ENCODE results near the gene GSK3A.
A peak's percentile ranks its signal among the peaks of the same experiment; 100 is the strongest.

The GSK3A gene

DNA sequence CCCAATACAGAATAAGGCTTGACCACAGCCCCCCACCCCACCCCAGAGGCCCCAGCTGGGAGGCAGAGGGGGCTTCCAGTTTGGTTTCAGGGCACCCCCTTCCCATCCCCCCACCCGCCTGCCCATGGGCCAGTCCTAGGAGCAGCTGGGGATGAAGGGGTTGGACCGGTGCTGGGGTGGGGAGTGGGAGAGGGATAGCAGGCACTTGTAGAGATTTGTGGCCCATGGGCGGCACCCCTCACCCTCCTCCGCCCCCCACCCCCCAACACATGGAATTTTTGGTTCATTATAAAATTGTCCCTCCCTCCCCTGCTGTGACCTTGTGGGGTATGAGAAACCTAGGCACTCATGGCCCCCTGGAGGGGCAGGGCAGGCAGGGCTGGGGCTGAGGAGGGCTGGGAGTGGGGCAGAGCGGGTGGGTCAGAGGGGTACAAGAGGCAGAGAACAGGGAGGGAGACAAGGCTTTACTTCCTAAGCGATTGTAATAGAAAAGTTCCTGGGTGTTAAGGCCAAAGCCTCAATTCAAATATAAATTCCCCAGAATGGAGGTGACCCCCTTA is 5.3 kb upstream of the GSK3A start:
- DNase-seq: no peak

DNA sequence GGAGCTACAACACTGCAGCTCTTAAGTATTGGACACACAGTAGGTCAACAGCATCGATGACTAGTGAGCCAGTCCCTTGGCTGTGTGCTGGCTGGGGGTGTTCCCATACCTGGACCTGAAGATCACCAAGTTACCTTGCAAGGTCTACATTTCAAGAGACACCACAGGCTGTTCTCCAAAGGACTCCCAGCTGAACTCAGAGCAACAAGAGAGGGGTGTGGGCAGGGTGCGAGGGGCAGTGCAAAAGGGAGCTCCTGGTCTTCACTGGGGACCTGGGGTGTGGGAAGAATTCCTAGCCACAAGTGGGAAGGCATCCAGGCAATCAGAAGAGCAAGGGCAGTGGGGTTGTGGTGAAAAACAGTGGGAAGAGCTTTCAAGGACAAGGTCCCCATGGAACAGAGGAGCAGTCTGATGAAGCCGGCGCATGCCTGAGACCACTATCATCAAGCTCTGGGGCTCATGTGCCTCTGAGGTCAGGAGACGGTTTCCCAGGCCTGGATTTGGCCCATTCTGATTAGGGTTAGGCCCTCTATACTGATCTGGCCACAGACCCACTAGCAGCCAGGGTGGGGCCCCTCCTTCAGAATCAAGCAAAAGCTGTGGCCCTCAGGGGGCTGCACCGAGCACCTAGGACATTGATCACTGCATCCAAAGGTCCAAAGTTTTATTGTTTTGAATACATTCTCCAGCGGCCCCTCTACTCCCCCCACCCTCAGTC is 4.7 kb upstream of the GSK3A start:
- no peak for DNase-seq

DNA sequence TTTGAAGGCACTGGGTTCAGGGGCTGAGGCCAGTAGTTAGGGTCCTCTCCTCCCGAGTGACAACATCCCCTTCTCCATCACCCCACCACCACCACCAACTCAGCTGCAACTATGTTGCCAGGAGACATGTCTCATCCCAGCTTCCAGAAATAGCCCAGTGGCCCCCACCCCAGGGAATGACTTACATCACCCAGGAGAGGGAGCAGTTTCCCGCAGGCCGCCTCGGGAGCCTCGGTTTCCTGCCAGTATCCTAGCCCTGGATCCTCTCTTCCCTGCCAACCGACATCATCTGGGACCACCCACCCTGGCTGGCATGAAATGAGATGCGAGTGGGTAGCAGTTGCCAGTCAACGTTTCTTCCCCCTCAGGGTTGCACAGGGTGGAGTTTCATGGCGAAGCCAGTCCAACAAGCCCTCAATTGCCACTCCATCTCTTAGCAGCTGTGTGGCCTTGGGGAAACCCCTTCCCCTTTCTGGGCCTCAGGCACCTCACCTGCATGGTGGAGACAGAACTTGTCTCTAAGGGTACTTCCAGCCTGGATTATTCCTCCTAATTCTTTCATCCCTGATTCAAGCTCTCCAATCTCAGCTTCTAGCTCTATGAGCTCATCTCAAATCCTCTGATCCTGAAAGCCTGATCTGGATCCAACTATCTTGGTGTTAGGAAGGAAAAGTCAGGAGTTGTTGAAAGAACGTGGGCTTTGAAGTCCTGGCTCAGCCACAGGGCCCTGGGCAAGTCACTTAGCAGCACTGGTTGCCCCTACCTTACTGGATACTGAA is 3.9 kb upstream of the GSK3A start:
- DNase-seq: peak; percentile 84

DNA sequence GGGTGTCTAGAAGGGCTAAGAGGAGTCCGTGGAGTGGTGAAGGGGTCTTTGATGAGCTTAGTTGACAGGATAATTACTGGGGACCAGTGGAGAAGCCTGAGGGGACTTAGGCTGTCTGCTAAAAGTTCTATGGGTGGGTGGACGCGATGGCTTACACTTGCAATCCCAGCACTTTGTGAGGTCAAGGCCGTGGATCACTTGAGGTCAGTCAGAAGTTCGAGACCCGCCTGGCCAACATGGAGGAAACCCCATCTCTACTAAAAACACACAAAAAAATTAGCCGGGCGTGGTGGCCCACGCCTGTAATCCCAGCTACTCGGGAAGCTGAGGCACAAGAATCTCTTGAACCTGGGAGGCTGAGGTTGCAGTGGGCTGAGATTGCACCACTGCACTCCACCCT is 2.8 kb upstream of the GSK3A start:
- no peak for DNase-seq

DNA sequence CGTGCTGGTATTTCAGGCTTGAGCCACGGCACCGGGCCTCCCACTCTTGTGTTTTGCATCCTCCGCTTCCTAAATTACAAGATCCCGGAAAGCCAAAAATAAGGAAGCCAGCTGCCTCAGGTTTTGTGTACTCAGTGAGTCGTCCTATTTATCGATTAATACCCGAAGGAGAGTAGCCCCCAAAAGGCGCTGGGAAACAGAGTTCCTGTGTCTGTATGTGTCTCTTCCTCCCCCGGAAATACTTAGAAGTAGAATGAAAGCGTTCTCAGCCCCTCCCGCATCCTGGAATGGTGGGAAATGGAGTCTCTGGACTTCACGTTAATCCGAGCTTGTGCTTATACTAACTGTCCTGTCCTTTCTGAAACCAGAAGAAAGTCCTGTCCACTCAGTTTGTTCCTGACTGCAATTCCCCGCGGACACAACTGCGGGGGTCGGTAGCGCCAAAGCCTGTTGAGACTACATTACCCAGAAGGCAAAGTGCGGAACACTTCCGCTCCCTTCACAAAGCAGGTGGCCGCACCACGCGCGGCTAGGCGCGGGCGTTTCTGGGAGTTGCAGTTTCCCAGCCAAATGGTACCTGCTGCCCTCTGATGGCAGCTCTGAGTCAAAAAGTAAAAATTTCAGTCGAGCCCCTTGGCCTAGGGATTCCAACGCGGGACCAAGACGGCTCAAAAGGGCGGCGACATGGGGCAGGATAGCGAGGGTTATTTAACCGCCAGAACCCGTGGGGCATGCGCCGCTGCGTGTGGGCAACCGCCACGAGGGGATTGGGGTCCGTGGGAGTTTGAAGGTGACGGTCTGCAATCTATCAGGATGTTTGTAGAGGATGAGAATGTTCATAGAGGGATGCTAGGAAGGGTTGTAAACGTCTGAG is 2.2 kb upstream of the GSK3A start:
- peak; percentile 93 for DNase-seq

DNA sequence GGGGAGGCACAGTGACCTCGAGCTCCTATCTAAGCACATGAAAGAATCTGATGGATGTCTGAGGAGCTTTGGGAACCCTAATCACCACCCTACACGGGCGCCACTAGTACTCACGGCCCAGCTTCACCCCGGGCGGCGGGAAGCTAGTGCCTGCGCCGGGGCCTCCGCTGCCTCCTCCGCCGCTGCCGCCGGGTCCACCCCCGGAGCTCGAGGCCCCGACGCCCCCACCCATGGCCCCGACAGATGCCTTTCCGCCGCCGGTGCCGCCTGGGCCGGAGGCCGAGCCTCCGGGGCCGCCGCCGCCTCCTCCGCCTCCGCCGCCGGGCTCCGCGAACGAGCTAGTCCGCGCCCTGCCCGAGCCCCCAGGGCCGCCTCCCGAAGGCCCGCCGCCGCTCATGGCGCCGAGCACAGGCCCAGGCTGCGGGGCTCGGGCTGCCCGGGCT is 312 bp downstream of the GSK3A start:
- DNase-seq: no peak

DNA sequence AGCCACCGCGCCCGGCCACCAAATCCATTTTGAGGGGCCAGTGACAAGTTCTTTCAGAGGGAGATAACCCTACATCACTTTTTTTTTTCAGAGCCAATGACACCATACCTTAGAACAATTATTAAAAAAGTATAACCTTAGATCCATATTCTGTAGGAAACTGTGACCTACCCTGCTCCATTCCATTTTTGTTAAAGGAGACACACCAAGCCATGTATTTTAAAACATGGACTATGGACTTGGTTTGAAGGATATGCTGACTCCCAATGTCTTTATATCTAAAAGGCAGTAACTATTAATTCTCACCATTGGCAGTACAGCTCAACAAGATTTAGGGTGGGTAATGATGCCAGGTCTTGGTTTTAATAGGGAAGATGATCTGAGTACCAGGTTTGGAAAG is 1.1 kb downstream of the GSK3A start:
- no peak for DNase-seq

DNA sequence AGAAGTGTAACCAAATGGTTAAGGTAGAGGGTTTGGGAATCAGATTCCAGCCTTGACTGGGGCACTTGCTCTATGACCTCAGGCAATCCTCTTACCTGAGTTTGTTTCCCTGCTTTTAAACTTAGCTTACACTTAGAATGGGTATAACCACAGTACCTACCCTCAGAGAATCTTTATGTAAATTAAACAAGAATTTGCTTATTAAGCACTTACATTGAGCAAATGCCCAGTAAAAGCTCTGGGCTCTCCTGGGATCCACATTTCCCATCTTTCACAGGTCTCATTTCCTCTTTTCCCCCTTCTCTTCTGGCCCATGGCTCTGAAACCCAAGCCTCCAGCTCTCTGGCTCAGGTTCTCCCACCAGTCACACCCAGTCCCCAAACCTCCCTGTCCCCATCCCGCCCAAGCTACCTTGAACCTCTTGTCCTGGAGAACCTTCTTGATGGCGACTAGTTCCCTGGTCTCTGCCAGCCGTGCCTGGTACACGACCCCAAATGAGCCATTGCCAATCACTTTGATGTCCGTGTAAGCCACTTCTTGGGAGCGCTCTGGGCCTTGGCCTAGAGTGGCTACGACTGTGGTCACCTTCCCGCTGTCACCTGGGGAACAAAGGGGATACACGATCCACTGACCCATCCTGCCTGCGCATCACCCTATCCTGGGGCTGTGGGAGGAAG is 2.7 kb downstream of the GSK3A start:
- no peak for DNase-seq

DNA sequence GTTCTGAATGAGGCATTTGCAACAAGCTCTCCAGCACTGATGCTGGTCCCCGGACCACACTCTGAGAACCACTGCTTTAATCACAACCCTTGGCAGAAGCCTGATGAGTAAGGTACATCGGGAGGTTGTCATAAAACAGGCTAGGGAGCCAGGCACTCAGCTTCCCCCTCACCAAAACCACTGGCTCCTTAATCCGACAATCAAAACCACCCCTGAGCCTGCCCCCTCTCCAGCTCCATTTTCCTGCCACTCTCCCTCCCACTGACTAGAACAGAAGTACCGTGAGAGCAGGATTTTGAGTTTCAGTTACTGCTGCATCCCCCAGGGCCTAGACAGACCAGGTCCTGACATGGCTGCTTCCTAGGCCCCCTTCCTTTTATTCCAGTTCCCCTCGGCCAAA is 7.2 kb downstream of the GSK3A start:
- DNase-seq: no peak

DNA sequence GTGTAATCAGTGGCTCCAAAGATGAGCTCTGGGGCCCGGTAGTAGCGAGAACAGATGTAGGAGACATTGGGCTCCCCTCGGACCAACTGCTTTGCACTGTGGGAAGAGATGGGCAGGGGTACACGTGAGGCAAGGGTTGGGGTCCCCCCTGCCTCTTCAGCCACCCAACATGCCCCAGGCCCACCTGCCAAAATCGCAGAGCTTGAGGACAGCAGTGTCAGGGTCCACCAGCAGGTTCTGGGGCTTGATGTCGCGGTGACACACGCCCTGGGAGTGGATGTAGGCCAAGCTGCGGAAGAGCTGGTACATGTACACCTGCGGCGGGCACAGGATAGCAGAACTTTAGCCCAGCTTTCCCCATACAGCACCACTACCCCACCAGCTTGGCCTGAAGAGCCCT is 8.0 kb downstream of the GSK3A start:
- DNase-seq: no peak

DNA sequence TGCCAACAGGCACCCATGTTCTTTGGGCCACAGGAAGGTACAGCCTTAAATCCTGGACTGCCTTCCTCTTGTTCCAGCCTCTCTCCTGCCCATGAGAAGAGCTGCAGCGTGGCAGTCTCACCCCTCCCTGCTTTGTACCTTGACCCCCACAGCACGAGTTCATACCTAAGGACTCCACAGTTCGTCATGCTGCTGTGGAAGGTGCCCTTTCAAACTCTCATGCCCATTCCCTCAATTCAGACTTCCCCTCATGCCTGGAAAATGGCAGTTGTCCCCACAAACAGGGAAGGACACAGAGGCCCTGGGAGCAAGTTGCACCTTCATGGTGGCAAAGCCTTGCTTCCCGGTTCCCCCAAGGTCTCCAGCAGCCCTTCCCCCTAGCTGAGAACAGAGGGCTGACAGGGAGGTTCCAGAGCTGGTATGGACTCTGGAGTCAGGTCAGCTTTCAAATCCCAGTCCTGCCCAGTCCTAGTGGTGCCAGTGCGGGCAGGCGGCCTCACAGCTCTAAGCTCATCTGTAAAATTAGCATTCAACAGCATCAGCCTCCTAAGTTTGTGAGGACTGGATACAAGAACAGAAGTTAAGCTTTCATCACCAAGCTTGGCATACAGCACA is 8.6 kb downstream of the GSK3A start:
- DNase-seq: no peak

DNA sequence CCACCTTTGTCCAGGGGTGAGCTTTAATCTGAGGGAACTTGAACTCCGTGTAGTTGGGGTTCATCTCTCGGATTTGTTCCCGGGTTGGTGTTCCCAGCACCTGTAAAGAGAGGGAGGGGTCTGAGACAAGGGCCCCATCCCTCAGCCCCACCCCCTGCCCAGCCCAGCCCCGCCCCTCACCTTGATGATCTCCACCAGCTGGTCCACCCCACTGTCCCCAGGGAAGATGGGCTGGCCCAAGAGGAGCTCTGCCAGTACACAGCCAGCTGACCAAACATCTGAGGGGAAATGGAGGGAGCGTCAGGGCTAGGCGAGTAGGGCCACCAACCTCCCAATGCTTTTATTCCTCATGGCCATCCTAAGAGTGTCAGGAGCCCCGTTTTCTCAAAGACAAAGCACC is 9.3 kb downstream of the GSK3A start:
- DNase-seq: no peak

DNA sequence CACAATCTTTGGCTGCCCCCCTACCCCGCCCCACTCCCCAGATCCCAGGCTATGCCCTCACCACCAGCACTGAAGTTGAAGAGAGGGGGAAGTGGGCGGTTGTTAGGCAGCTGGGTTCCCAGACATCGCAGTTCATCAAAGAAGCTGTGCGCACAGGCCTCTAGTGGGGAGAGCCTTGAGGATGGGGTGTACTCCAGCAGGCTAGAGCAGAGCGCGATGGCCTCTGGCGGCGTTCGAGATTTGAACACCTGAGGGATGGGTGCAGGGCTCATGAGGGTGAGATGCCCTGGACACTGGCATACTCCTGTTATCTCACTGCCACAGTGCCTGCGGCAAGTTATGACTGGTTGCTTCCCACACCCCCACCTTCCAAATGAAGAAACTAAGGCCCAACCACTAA is 10.0 kb downstream of the GSK3A start:
- DNase-seq: no peak

DNA sequence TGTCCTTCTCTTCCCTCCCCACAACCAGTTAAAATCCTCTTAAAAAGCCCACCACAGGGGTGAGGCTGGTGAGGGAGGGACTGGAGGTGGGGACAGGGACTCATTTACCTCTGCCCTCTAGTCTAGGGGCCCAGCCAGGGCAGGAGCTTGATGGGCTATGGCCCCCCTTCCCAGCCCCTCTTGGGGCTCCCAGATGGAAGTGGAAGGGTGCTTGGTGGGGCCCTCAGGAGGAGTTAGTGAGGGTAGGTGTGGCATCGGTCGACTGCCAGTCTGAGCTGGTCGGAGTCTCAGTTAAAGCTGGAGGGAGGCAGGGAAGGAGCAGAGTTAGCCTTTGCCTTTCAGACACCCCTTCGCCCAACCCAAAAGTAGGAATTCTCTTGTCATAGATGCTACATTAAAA is 11.8 kb downstream of the GSK3A start:
- no peak for DNase-seq

DNA sequence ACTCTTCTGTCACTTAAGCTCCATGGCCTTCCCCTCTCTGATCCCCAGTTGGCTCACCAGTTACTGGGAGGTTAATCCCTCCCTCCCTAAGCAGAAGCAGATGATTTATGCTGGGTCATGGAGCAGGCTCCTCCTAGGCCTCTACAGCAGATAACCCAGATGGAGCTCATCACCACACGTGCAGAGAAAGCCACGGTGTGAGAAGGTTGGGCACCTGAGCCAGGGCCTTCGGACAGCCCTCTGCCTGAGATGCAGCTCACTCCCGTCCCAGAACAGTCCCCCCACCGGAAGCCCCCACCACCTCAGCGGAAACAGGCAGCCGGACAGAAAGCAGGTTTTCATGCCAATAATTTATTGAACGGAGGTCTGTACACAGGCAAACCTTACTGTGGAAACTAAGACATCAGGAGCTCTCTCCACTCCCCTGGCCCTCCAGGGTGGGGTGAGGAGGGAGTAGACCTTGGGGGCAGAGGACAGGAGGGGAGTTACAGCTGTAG is 12.5 kb downstream of the GSK3A start:
- DNase-seq: peak; percentile 11

DNA sequence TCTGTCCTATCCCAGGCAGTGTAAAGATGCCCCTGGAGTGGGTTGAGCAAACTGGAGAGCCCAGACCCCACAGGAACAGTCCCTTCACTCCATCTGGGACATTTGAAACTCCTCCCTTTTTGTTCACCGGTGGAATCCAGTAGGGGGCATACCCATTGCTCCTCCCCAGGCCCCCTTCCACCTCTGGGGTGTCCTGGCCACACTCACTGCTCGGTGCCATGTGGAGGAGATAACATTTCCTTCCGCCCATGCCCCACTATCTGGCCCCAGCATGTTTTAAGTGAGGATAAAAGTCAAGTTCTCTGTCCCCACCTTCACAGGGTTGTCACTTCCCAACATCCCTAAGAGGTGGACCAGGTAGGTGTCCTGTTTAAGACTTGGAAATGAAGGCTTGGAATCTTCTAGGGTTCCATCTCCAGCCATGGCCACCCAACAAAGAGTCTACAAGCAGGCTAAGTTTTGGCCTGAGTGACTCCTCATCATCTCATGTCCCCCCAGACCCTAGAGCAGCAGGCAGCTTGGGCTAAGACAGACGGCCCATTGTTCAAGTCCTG is 13.0 kb downstream of the GSK3A start:
- DNase-seq: no peak

DNA sequence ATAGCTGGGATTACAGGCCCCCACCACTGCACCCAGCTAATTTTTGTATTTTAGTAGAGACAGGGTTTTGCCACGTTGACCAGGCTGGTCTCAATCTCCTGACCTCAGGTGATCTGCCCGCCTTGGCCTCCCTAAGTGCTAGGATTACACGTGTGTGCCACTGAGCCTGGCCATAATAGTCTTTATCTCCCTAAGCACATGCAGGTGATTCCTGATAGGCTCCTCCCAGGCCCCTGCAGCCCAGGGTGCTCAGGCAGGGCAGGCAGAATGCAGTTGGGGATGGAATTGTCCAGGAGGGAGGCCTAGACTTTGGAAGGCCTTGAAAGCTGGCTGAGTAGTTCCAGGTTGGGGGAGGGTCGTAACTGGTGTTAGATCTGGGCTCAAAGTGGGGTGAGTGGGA is 13.8 kb downstream of the GSK3A start:
- no peak for DNase-seq

DNA sequence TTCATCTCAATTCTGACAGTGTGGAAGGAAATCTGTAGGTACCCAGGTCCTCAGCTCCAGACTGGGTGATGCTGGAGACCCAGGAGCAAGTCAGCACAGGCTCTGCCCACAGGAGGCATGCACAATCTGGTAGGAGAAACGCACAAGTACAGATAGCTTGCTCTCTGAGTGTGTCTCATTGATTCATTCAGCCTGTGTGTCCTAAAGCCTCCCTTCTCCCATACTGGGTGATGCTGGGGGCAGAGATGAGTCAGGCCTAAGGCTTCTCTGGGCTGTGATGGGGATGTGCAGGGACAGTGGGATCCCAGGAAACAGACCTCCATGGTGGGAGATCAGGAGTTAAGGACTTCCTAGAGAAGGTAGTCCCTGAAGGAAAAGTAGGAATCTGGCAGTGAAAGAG is 15.5 kb downstream of the GSK3A start:
- DNase-seq: peak; percentile 23

DNA sequence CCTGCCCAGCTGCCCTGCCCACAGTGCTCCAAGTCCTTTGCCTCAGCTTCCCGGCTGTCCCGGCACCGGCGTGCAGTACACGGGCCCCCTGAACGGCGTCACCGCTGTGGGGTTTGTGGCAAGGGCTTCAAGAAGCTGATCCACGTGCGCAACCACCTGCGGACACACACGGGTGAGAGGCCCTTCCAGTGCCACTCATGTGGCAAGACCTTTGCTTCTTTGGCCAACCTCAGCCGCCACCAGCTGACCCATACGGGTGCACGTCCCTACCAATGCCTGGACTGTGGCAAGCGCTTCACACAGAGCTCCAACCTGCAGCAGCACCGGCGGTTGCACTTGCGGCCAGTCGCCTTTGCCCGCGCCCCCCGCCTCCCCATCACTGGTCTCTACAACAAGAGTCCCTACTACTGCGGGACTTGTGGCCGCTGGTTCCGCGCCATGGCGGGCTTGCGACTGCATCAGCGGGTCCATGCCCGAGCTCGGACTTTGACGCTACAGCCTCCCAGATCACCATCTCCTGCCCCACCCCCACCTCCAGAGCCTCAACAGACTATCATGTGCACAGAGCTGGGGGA is 16.6 kb downstream of the GSK3A start:
- DNase-seq: no peak

DNA sequence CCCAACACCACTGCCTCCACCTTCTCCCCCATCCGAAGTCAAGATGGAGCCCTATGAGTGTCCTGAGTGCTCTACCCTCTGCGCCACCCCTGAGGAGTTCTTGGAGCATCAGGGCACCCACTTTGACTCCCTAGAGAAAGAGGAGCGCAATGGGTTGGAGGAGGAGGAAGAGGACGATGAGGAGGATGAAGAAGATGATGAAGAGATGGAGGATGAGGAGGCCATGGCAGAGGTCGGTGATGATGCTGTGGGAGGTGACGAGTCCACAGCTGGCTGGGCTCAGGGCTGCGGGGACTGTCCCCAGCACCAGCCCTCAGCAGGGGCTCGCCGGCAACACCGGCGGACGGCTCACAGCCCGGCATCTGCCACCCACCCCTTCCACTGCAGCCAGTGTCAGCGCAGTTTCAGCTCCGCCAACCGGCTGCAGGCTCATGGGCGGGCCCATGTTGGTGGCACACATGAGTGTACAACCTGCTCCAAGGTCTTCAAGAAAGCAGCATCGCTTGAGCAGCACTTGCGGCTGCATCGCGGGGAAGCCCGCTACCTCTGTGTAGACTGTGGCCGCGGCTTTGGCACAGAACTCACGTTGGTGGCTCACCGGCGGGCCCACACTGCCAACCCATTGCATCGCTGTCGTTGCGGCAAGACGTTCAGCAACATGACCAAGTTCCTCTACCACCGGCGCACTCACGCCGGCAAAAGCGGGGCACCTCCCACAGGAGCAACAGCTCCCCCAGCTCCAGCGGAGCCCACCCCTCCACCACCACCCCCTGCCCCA is 17.3 kb downstream of the GSK3A start:
- DNase-seq: no peak

DNA sequence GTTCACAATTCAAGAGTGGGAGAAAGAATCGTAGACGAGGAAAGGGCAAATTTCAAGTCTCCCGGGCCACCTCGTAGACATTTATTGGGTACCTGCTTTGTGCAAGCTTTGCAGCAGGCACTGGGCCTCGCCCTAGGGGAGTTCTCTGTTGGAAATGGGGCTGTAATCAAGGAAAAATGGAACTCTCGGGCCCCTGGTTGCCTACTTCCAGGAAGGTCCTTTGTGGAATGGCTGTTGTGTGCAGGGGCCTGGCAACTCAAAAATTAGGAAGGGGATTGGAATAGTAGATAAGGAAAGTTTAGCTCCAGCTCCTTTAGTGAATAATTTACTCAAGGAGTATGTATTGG is 21.7 kb downstream of the GSK3A start:
- no peak for DNase-seq
